ENCODE data around the gene ZFAND4.
A peak's percentile ranks its signal among the peaks of the same experiment; 100 is the strongest.

Gene ZFAND4

DNA sequence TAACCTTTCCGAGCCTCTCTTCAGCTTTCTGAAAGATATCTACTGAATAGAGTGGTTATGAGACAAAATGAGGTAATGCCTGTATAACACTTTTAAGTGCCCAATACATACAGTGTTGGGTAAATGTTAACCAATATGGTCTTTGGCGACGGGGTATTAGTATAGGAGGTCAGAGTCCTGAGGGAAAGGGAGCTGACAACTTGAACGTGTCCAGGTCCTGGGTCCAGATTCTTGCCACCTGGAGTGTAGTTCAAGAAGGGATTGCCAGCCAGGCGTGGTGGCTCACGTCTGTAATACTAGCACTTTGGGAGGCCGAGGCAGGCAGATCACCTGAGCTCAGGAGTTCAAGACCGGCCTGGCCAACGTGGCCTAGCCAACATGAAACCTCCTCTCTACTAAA, 76.0 kb downstream of the ZFAND4 start:
- H3K9ac ChIP-seq (ENCODE audit: low read length) = no peak overlapping the region
- H3K27me3 ChIP-seq (ENCODE audit: control insufficient read depth, insufficient read depth, low read length) = peaks cover 6% of the 10 kb centered on the region
- peaks cover 6% of the 10 kb centered on the region for H3K4me1 ChIP-seq (ENCODE audit: control insufficient read depth, insufficient read depth, low read length)
- no peaks in the 10 kb centered on the region for H3K9me3 ChIP-seq (ENCODE audit: control insufficient read depth, low read length)
- H3K36me3 ChIP-seq (ENCODE audit: control insufficient read depth, insufficient read depth, low read length) = no peaks in the 10 kb centered on the region
- H3K4me3 ChIP-seq (ENCODE audit: low read length) = no peak overlapping the region

DNA sequence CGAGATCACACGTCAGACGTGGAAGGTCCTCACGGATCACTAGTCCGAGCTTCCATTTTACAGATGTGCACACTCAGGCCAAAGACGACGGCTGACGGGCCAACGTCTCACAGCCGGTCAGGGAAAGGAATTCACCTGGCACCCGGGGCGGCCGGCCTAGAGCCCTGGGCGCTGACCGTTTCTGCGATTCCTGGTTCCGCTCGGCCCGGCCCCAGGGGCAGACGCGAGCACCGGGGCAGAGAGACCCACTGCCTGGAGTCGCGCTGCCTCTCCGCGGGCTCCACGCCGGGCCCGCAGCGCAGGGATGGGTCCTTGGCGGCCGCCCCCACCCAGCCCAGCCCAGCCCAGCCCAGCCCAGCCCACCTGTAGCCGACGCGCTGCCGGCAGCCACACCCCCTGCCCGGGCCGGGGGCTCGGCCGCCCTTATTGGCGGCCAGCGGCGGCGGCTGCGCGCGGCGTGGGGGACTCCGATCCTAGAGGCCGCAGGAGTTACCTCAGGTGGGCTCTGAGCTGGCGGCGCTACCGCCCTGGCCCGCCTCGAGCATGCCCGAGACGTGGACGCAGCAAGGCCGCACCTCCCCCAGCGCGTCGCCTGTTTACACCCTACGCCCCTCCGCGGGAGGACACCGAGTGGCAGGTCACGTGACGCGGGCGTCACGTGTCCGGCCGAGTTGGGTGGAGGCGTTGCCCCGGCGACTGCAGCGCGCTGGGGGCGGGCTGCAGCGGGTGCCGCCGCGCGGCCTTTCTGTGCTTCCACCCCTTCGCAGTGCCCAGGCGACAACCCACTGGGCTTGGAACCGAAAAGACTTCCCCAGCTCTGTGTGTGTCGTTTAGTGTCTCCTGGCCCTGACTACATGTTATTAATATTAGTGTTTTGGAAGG, 78.1 kb downstream of the ZFAND4 start:
- Histone ChIP-seq H3K4me1 (ENCODE audit: control insufficient read depth, insufficient read depth, low read length) (peaks cover 6% of the 10 kb centered on the region), H3K4me3 (ENCODE audit: low read length) (peak overlapping the region; percentile 65), H3K36me3 (ENCODE audit: control insufficient read depth, insufficient read depth, low read length) (no peaks in the 10 kb centered on the region), H3K9ac (ENCODE audit: low read length) (peak overlapping the region; percentile 69), H3K27me3 (ENCODE audit: control insufficient read depth, insufficient read depth, low read length) (no peaks in the 10 kb centered on the region), H3K9me3 (ENCODE audit: control insufficient read depth, low read length) (no peaks in the 10 kb centered on the region)

DNA sequence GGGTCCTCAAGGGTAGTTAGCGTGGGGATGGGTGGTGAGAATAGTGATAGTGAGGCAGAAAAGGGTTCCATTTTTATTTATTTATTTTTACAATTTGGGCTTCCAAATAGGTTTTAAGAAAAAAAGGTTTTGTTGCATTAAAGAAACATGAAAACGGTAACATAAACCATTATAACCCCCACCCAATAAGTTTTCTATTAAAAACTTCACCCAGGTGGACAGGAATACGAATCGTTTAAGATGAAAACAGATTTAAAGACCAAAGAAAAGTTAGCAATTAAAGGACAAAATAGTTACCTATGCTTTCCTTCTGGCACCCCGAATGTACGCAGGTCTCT, 78.7 kb downstream of the ZFAND4 start:
- H3K4me1 ChIP-seq (ENCODE audit: control insufficient read depth, insufficient read depth, low read length) = peaks cover 6% of the 10 kb centered on the region
- H3K4me3 ChIP-seq (ENCODE audit: low read length) = peak overlapping the region; percentile 65
- no peaks in the 10 kb centered on the region for H3K9me3 ChIP-seq (ENCODE audit: control insufficient read depth, low read length)
- no peaks in the 10 kb centered on the region for H3K27me3 ChIP-seq (ENCODE audit: control insufficient read depth, insufficient read depth, low read length)
- no peaks in the 10 kb centered on the region for H3K36me3 ChIP-seq (ENCODE audit: control insufficient read depth, insufficient read depth, low read length)
- peak overlapping the region; percentile 69 for H3K9ac ChIP-seq (ENCODE audit: low read length)

DNA sequence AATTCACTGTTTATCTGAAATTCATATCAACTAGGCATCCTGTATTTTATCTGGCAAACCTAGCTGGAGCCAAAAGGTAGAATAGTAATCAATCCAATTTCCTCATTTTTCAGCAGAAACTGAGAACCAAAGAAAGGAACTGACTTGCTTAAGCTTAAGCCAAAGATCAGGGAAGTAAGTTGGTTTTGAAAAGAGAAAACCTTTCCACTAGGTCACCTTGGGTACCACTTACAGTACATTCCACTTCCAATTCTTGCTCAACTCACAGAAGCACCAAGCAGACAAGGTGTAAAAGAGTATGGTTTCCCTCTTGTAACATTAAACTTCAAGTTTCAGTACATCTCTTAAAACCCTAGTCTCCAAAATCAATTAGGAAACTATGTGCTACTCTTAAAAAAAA, 79.6 kb downstream of the ZFAND4 start:
- no peak overlapping the region for H3K4me3 ChIP-seq (ENCODE audit: low read length)
- no peak overlapping the region for H3K9ac ChIP-seq (ENCODE audit: low read length)
- peaks cover 6% of the 10 kb centered on the region for H3K4me1 ChIP-seq (ENCODE audit: control insufficient read depth, insufficient read depth, low read length)
- no peaks in the 10 kb centered on the region for H3K27me3 ChIP-seq (ENCODE audit: control insufficient read depth, insufficient read depth, low read length)
- no peaks in the 10 kb centered on the region for H3K36me3 ChIP-seq (ENCODE audit: control insufficient read depth, insufficient read depth, low read length)
- no peaks in the 10 kb centered on the region for H3K9me3 ChIP-seq (ENCODE audit: control insufficient read depth, low read length)

DNA sequence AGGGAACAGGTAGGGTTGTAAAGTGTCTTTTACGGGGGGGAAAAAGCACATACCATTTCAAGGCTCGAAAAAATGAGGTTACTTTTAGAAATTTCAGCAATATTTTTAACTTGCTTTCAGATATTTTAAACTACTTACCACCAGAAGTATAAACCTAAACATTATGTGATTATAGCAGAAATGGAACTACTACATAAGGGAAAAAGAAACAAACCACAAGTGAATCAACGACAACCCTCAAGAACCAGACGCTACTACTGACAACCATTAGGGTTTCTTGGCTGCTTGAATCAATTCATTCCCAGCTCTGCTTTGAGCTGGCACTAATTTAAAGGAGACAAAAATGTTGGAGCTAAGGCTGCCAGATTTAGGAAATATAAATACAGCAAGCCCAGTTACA, 80.1 kb downstream of the ZFAND4 start:
- no peaks in the 10 kb centered on the region for H3K27me3 ChIP-seq (ENCODE audit: control insufficient read depth, insufficient read depth, low read length)
- peaks cover 6% of the 10 kb centered on the region for H3K4me1 ChIP-seq (ENCODE audit: control insufficient read depth, insufficient read depth, low read length)
- H3K36me3 ChIP-seq (ENCODE audit: control insufficient read depth, insufficient read depth, low read length) = no peaks in the 10 kb centered on the region
- no peaks in the 10 kb centered on the region for H3K9me3 ChIP-seq (ENCODE audit: control insufficient read depth, low read length)
- H3K4me3 ChIP-seq (ENCODE audit: low read length) = no peak overlapping the region
- H3K9ac ChIP-seq (ENCODE audit: low read length) = no peak overlapping the region

DNA sequence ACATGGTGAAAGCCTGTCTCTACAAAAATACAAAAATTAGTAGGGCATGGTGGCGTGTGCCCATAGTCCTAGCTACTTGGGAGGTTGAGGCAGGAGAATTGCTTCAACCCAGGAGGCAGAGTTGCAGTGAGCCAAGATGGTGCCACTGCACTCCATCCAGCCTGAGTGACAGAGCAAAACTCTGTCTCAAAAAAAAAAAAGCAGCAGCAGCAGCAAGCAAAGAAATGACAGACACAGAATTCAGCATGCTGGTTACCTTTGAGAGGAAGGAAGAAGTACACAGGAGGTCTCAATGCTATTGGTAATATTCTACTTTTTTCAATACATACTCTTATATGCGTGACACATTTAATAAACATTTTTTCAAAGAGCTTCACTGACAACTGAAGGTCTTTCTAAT, 81.3 kb downstream of the ZFAND4 start:
- H3K36me3 ChIP-seq (ENCODE audit: control insufficient read depth, insufficient read depth, low read length) = no peaks in the 10 kb centered on the region
- no peaks in the 10 kb centered on the region for H3K9me3 ChIP-seq (ENCODE audit: control insufficient read depth, low read length)
- H3K9ac ChIP-seq (ENCODE audit: low read length) = no peak overlapping the region
- no peak overlapping the region for H3K4me3 ChIP-seq (ENCODE audit: low read length)
- H3K4me1 ChIP-seq (ENCODE audit: control insufficient read depth, insufficient read depth, low read length) = peaks cover 6% of the 10 kb centered on the region
- H3K27me3 ChIP-seq (ENCODE audit: control insufficient read depth, insufficient read depth, low read length) = no peaks in the 10 kb centered on the region

DNA sequence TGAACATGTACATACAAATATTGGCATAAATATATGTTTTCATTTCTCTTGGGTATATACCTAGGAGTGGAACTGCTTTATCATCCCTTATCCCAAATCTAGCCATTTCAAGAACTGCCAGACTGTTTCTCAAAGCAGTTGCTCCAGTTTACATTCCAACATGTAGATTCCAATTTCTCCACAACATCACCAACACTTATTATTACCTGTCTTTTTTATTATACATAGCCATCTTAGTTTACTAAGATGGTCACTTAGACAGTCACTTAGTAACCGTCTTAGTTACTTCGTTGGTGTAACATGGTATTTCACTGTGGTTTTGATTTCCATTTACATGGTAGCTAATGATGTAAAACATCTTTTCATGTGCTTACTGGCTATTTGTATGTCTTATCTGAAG, 82.7 kb downstream of the ZFAND4 start:
- Histone ChIP-seq H3K36me3 (ENCODE audit: control insufficient read depth, insufficient read depth, low read length) (no peaks in the 10 kb centered on the region), H3K27me3 (ENCODE audit: control insufficient read depth, insufficient read depth, low read length) (no peaks in the 10 kb centered on the region), H3K4me3 (ENCODE audit: low read length) (no peak overlapping the region), H3K4me1 (ENCODE audit: control insufficient read depth, insufficient read depth, low read length) (peaks cover 6% of the 10 kb centered on the region), H3K9ac (ENCODE audit: low read length) (no peak overlapping the region), H3K9me3 (ENCODE audit: control insufficient read depth, low read length) (no peaks in the 10 kb centered on the region)

DNA sequence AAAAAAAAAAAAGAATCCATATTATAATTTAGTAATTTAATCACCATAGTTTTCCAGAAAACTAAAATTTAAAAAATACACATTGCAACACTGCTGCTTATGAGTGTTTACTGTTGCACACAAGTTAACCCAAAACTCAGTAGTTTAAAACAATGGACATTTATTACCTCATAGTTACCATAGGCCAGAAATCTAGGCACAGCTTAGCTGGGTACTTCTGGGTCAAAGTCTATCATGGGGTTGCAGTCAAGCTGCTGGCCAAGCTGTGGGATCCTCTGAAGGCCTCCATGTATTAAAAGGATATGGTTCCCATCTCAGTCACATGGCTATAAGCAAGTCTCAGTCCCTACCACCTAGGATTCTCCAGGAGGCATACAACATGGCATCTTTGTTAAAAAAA, 83.6 kb downstream of the ZFAND4 start:
- H3K9me3 ChIP-seq (ENCODE audit: control insufficient read depth, low read length) = no peaks in the 10 kb centered on the region
- peaks cover 6% of the 10 kb centered on the region for H3K4me1 ChIP-seq (ENCODE audit: control insufficient read depth, insufficient read depth, low read length)
- no peaks in the 10 kb centered on the region for H3K27me3 ChIP-seq (ENCODE audit: control insufficient read depth, insufficient read depth, low read length)
- no peak overlapping the region for H3K4me3 ChIP-seq (ENCODE audit: low read length)
- no peak overlapping the region for H3K9ac ChIP-seq (ENCODE audit: low read length)
- H3K36me3 ChIP-seq (ENCODE audit: control insufficient read depth, insufficient read depth, low read length) = no peaks in the 10 kb centered on the region

DNA sequence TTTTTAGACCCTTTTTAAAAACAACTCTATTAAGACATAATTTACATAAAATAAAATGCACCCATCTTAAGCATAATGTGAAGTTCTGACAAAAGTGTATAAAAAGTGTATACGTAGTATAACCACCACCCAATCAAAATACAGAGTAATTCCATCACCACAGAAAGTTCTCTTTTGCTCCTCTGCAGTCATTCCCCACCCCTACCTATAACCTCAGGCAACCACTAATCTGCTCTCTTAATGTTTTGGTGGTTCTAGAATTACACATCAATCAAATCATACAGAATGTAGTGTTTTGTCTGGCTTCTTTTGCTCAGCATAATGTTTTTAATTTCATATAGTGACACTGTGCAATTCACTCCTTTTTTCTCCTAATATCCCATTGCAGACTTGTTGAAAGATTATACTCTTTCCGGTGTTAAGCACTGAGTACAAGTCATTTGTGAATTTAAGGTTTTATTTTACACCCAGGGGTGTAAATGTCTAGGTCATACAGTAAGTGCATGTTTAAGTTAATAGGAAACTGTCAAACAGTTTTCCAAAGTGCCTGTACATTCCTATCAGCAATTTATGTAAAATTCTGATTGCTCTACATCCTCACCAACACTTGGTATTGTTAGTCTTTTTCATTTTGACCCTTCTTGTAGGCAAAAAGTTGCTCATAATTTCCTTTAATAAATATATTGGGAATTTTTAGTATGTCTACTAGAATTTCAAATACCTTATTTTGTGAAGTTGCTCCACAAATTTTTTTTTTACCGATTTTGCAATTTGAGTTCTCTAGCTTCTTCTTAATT, 86.3 kb downstream of the ZFAND4 start:
- peaks cover 5% of the 10 kb centered on the region for H3K4me1 ChIP-seq (ENCODE audit: control insufficient read depth, insufficient read depth, low read length)
- no peaks in the 10 kb centered on the region for H3K27me3 ChIP-seq (ENCODE audit: control insufficient read depth, insufficient read depth, low read length)
- no peak overlapping the region for H3K9ac ChIP-seq (ENCODE audit: low read length)
- no peak overlapping the region for H3K4me3 ChIP-seq (ENCODE audit: low read length)
- no peaks in the 10 kb centered on the region for H3K36me3 ChIP-seq (ENCODE audit: control insufficient read depth, insufficient read depth, low read length)
- H3K9me3 ChIP-seq (ENCODE audit: control insufficient read depth, low read length) = no peaks in the 10 kb centered on the region

DNA sequence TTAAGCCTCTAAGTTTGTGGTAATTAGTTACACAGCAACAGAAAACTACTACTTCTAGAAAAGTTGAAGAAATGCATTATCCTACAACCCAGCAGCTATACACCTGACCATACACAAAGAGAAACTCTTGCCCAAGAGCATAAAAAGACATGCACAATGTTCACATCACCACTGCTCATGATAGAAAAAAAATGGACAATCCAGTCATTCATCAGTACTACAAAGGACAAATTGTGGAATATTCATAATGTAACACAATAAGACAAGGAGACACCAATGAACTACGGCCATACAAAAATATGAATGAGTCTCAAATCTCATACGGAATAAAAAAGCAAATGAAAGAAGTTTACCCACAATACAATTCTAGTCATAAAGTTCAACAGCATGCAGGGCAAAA, 87.4 kb downstream of the ZFAND4 start:
- no peak overlapping the region for H3K4me3 ChIP-seq (ENCODE audit: low read length)
- H3K27me3 ChIP-seq (ENCODE audit: control insufficient read depth, insufficient read depth, low read length) = no peaks in the 10 kb centered on the region
- no peaks in the 10 kb centered on the region for H3K9me3 ChIP-seq (ENCODE audit: control insufficient read depth, low read length)
- H3K36me3 ChIP-seq (ENCODE audit: control insufficient read depth, insufficient read depth, low read length) = no peaks in the 10 kb centered on the region
- peaks cover 11% of the 10 kb centered on the region for H3K4me1 ChIP-seq (ENCODE audit: control insufficient read depth, insufficient read depth, low read length)
- H3K9ac ChIP-seq (ENCODE audit: low read length) = no peak overlapping the region

DNA sequence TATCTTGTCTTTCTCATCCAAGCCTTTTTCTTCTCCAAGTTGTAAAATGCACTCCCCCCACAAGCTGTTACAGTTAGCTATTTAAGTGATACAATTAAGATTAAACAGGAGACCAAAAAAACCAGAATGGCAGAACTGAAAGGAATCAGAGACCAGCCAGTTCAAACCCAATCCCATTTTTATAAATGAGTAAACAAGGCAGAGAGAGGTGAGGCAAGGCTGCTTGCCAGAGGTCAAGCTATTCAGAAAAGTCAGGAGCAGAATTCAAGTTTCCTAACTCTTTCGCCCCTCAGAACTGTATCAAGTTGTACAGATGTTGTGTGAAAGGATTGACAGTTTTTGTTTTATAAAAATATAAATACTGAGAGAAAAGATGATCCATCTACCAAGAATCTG, 90.2 kb downstream of the ZFAND4 start:
- Histone ChIP-seq H3K9me3 (ENCODE audit: control insufficient read depth, low read length) (no peaks in the 10 kb centered on the region), H3K27me3 (ENCODE audit: control insufficient read depth, insufficient read depth, low read length) (no peaks in the 10 kb centered on the region), H3K4me3 (ENCODE audit: low read length) (no peak overlapping the region), H3K9ac (ENCODE audit: low read length) (no peak overlapping the region), H3K4me1 (ENCODE audit: control insufficient read depth, insufficient read depth, low read length) (peaks cover 14% of the 10 kb centered on the region), H3K36me3 (ENCODE audit: control insufficient read depth, insufficient read depth, low read length) (no peaks in the 10 kb centered on the region)

DNA sequence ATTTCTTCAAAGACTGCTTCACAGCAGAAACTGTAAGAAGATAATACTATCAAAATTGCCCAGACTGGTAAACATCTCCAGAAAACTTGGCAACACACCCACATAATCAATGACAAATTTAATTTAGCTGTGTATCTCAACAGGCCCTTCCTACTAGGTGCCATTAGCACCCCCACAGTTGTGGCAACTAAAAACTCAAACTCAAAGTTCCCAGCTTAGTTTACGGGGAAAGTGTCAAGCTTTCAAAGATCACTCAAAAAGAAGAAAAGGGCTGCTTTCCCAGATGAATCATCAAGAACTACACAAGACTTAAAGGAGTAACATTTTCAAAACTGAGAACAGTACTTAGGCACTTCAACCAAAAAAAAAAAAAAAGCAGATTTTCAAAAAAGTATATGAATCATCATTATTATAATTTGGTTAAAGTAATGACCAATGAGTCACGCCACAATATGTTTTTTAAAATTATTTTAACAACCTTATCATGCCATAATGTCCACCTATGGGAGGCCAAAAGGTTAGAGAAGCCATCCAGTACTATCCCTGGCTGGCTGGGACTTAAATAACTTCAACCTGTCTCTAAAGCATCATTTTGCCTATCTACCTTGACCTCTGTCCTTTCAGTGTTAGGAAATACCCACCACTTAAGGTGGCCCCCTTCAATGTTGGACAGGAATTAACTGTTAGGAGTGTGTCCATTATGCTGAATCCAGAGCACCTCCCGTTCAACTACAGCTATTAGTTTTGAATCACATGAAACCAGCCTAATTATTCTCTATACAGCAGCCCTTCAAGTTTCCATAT, 90.8 kb downstream of the ZFAND4 start:
- no peak overlapping the region for H3K9ac ChIP-seq (ENCODE audit: low read length)
- no peak overlapping the region for H3K4me3 ChIP-seq (ENCODE audit: low read length)
- no peaks in the 10 kb centered on the region for H3K27me3 ChIP-seq (ENCODE audit: control insufficient read depth, insufficient read depth, low read length)
- no peaks in the 10 kb centered on the region for H3K36me3 ChIP-seq (ENCODE audit: control insufficient read depth, insufficient read depth, low read length)
- peaks cover 14% of the 10 kb centered on the region for H3K4me1 ChIP-seq (ENCODE audit: control insufficient read depth, insufficient read depth, low read length)
- H3K9me3 ChIP-seq (ENCODE audit: control insufficient read depth, low read length) = no peaks in the 10 kb centered on the region

Measured in mucosa of stomach (tissue), 1 donor.